ENCODE results near the gene PPP2R2D.
A peak's percentile ranks its signal among the peaks of the same experiment; 100 is the strongest.
"Not testable (repeated sequence)": the region's sequence is repeated elsewhere in the genome, so short reads cannot be mapped to it uniquely, and the experiment has no call there.

Gene PPP2R2D

GRCh38 chr10:131868436-131868835 lies 32.4 kb upstream of the PPP2R2D start:
- DNase-seq, result no peak

GRCh38 chr10:131869344-131869743 lies 31.5 kb upstream of the PPP2R2D start:
- no peak for DNase-seq

- no peak for DNase-seq
Observed at GRCh38 chr10:131870411-131870810, 30.4 kb upstream of the PPP2R2D start.

DNA sequence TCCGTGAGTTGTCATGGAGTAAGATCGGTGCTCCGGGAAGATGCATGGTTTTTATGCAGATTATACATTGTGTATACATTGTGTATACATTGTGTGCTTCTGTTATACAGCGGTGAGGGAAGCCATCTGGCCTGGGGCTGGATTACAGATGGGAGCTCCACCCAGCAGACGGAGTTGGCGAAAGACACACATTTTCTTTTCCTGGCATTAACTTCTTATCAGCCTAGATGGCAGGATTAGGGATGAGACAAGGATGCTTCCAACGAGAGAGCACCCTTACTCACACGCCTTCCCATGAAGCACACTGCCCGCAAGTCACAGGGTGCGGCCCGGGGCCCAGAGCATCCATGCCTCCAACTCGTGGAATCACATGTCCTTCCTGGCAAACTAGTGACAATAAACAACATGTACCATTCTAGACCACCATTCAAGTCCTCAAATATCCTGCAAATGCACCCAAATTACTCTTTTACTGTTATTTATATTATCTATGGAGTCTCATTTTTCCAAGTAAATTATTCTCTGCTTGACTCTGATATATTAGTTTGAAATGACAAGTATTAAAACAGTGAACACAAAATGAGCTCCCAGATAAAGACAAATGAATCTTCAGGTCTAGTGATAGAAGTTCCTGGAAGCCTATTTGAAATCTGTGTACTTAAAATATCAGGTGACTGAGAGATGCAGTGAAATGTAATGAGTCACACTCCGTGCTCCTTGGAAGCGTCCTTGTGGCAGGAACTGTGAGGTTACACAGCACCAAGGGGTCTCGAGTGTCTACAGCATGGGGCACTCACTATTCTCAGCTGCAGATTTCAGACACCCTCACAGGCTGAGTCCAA lies 29.8 kb upstream of the PPP2R2D start:
- no peak for DNase-seq

GRCh38 chr10:131871673-131872005 lies 29.2 kb upstream of the PPP2R2D start:
- DNase-seq, result no peak

DNA sequence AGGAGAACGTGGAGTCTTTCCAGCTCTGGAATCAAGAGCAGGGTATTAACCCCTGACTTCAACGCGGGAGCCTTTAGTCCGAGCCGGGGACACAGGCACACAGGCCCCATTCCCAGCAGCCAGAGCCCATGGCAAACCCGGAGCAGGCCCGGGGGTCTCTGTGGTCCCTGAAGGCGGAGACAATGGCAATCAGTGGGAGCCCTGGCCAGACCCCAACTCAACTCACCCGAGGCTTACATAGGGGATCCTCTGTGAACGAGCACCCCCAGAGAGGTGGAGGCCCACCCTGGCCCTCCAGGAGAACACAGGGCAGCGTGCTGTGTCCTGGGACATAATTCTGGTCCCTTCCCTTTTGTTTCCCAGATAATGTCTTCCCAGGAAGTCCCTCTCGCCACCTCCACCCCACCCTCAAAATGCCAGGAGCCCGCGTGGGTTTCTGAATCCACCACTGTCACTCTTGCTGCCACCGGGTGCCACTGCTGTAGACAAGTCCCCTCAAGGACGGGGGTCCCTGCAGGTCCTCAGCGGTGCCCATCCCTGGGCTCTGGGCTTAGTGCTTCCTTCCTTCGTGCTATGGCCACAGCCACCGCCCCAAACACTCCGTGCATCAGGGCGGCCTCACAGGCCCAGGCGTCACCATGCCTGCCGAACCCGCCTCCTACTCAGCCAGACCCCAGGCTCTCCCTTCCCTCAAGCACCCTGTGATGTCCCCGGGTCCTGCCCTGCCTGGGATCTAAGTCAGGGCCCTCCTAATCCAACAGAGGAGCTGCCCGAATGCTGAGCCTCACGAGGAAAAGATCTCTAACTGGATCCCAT lies 28.6 kb upstream of the PPP2R2D start:
- no peak for DNase-seq

DNA sequence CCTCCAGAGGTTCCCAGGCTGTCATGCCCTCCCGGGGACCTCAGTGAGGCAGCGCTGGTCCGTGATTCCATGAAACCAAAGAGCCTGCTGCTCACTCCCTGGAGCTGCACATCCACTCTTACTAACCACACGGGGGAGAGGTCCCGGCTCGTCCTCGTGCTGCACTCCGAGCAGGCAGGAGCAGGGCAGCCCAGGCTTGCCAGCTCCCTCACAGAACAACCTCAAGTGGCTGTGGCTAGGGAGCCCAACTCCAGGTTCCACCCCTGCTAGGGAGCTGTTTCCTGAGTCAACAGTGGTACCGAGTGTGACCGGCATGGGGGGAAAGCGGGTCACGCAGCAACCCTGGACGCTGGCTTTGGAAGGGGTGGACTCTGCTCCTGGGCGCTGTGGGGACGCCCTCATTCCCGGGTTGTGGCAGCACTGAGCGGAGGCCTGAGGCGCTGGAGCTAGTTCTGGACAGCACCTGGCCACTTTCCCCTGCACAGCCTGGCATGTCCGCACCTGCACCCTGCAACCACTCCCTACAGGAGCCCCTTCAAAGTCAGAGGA lies 27.9 kb upstream of the PPP2R2D start:
- no peak for DNase-seq

- peak; percentile 7 for DNase-seq
Observed at GRCh38 chr10:131874991-131875451, 25.8 kb upstream of the PPP2R2D start.

- no peak for DNase-seq
Observed at GRCh38 chr10:131875501-131875900, 25.3 kb upstream of the PPP2R2D start.

DNA sequence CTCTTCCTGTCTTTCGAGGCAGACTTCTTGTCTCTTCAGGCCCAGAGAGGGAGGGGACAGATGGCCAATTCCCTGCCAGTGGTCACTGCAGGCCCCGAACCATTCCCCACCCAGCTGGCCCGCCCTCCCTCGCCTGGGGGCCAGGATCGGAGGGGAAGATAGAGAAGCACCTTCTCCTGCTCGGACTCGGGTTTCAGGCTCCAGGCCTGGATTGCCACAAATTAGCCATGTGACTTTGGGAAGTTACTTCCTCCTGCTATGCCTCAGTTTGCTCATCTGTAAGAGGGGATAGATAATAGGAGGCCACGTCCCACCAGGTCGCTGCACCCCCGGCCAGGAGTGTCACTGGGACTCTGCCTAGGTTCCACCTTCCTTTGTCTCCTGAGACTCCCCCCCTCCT lies 24.8 kb upstream of the PPP2R2D start:
- DNase-seq, result no peak

- DNase-seq, result no peak
Observed at GRCh38 chr10:131876508-131876907, 24.3 kb upstream of the PPP2R2D start.

DNA sequence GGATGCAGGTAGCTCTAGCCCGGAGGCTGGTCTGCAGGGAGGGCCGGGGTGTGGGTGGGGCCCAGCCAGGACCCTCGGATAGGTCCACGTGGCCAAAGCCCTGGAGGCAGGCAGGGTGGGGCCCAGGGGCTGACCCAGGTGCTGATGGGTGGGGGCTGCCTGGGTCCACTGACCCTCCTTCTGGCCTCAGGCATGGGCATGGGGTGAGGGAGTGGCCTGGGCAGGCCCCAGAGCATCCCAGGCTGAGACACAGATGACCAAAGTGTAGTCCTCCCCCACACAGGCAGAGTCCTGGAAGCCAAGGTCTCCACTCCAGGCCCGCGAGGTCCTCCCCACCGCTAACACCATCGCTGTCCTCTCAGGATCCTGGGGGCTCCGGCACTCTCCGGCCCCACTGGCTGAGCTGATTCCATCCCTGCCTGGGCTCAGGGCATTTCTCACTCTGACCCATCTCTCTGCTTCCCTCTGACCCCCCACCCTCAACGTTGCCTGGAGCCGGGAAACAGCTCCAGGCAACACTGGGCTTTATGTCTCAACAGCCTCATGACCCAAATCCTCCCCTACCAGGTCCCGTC lies 20.7 kb upstream of the PPP2R2D start:
- DNase-seq, result no peak

GRCh38 chr10:131881104-131881880 lies 19.5 kb upstream of the PPP2R2D start:
- no peak for DNase-seq

DNA sequence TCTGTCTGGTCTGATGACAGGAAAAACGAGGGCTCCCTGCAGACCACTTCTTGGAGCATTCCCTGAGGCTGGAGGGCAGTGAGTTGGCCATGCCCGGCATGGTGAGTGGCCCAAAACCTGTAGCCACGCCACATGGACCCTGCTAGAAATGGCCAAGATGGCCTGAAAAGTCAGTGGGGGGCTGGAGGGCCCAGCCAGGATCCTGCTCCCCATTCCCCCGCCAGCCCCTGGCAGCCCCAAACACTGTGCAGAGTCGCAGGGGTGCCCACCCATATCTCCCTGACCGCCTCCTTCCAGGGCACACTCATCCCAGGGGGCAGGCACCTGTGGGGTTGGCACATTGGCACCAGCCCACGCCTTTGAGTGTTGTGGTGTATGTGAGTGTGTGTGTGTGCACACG lies 18.7 kb upstream of the PPP2R2D start:
- DNase-seq, result no peak

DNA sequence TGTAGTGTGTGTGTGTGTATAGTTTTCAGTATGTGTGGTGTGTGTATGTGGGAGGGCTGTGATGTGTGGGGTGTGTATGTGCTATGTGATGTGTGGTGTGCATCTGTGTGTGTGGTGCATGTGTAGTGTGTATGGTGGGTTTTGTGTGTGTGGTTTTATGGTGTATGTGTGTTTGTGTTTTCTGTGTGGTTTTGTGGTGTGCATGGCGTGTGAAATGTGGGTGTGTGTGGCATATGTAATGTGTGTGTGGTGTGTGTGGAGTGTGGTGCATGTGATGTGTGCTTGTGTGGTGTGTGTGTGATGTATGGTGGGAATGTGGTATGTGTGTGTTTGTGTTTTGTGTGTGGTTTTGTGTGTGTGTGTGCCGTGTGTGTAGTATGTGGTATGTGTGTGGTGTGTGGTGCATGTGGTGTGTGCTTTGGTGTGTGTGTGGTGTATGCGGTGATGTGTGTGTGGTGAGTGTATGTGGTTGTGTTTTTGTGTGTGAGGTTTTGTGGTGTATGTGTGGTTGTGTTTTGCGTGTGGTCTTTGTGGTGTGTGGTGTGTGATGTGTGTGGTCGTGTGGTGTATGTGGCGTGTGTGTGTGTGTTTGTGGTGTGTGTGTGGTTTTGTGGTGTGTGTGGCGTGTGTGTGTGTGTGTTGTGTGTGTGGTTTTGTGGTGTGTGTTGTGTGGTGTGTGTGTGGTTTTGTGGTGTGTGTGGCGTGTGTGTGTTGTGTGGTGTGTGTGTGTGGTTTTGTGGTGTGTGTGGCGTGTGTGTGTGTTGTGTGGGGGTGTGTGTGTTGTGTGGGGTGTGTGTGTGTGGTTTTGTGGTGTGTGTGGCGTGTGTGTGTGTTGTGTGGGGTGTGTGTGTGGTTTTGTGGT lies 18.0 kb upstream of the PPP2R2D start:
- DNase-seq, result no peak

GRCh38 chr10:131883621-131884393 lies 17.0 kb upstream of the PPP2R2D start:
- DNase-seq, result not testable (repeated sequence)

DNA sequence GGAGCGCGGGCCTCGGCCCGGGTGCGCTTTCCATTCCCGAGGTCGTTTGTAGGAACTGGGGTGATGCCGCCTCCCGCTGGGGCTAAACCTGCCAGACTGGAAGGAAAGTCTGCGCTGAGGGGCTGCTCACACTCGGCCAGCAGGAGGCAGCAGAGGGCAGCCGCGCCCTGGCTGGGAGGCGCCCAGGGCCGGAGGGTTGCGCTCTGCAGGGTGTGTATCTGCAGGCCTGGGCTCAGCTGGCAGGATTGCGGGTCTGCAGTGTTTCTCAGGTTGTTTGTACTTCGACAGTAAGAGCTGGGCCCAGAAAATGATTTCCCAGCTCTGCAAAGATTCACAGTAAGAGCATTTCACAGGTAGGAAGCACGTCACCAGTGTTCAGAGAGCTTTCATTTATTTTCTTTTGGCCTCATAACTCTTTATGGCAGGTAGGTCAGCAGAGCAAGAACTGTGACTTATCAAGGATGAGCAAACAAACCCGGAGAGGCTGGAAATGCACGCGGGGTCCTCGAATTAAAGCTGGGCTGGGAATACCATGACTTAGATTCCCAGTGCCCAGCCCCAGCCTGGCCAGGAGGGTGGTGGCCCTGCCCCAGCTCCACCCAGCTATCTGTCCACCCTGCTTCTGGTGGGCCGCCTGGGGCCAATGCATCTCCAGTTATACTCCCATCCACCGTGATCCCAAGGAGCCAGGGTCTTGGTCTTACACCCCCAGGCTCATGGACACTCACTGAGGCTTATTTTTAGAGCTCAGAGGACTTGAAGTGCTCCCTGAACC lies 15.2 kb upstream of the PPP2R2D start:
- no peak for DNase-seq

DNA sequence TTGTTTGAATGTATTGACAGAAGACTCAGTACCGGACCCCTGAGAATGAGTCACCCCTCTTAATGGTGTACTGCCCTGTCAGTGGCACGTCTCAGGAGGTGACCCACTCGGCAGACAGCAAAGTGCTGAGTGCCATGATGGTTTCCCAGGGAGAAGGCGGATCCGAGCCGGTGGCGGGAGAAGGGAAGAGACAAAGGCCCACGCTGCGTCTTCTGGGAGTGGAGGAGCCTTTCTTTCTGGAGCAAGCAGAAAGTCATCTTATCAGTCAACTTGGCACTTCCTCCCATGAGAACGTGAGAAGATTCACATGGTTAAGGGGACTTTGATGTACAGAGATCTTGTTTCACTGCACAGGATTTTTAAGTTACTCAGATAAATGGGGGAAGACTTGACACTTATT lies 14.6 kb upstream of the PPP2R2D start:
- DNase-seq, result no peak

- DNase-seq, result no peak
Observed at GRCh38 chr10:131888186-131888604, 12.6 kb upstream of the PPP2R2D start.

DNA sequence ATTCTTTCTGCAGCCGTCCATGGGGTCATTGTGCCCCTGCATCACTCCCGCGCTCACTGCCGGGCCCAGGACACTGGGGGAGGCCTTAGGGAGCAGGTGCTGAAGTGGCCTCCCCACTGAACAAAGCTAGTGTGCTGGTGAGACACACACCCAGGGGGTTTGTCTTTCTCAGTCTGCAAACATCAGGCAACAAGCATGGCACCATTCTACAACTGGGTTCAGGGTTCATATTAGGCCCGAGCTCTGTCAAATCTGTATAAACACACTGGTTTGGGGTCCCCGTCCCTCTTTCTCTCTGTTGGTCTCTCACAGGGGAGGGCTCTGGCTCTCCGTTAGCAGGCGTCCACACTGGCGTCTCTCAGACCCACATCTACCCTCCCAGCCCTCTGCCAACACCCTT lies 11.1 kb upstream of the PPP2R2D start:
- DNase-seq, result no peak
